ENCODE data around the gene FNDC11.

The FNDC11 gene

DNA sequence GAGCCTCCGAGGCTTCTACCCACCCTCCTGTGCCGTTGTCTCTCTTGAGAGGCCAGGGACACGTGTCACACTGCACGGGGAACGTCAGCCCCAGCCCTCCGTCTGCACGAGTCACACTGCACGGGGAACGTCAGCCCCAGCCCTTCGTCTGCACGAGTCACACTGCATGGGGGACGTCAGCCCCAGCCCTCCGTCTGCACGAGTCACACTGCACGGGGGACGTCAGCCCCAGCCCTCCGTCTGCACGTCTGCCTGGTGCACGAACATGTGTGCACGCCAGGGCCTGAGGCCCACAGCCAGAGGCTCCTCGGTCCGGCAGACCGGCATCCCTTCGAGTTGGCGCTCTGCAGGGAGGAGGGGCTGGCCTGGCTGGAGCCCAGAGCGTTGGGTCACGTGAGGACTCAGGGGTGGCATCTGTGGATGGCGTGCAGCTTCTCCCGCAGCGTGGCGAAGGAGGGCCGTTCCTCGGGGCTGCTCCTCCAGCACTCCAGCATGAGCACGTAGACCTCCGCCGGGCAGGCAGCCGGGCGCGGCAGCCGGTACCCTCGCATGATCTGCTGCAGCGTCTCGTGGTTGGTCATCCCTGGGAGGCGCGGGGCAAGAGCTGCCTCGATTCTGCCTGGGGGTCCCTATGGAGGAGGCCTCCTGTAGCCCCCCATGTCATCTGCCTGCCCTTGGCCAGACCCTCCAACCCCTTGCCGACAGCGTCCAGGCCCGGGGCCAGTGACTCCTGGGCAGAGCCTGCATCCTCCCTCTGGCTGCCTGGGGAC lies 13.4 kb upstream of the FNDC11 start:
- DNase-seq = peak in 1 of 14 donors; percentile 40

DNA sequence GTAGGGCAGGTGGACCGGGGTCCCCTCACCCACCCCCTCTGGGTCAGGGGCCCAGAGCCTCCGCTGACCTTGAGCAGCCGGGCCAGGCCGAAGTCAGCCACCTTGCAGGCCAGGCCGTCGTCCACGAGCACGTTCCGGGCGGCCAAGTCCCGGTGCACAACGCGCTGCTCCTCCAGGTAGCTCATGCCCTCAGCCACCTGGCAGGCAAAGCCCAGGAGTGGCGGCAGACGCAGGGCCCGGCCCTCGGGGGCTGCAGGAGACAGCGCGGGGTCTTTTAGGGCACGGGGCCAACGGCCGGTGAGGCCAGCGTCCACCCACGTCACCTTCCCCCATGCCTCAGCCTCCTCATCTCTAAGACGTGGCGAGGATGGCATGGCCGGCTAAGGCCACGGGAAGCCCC lies 12.6 kb upstream of the FNDC11 start:
- no peak for DNase-seq

DNA sequence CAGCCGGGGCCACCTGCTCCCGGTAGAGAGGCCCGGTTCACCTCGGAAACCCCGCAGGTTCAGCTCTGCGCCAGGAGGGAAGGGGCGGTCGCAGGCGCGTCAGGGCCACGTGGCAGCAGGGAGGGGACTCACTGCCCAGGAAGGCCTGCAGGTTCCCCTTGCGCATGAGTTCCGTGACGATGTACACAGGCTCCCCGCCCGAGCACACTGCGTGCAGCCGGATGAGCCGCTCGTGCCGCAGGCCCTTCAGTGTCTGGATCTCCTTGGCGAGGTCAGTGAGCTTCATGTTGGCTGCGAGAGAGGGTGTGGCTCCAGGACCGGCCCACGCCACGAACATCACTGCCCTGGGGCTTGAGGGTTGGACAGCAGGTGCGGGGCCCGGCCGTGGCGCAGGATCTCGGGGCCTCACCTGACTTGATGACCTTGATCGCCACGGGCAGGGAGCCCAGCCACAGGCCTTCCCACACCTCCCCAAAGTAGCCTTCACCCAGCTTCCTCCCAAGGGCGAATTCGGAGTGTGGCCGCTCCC lies 11.9 kb upstream of the FNDC11 start:
- DNase-seq = no peak

DNA sequence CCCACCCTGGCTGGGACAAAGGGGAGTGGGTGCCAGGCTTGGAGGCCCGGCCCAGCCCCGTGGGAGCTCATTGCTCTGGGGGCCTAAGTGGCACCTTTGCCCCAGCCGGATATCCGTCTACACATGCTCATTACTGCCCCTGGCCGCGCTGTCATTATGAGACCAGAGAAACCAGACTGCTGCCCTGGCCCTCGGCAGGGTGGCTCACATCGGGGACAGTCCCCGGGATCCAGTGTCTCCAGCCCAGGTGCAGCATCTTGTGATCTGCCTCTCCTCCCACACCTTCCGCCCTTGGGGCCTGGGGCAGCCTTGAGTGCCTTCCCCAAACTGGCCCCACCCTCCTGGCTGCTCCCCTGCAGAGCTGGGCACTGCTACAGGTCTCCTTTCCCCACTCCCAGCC lies 11.3 kb upstream of the FNDC11 start:
- DNase-seq = no peak

DNA sequence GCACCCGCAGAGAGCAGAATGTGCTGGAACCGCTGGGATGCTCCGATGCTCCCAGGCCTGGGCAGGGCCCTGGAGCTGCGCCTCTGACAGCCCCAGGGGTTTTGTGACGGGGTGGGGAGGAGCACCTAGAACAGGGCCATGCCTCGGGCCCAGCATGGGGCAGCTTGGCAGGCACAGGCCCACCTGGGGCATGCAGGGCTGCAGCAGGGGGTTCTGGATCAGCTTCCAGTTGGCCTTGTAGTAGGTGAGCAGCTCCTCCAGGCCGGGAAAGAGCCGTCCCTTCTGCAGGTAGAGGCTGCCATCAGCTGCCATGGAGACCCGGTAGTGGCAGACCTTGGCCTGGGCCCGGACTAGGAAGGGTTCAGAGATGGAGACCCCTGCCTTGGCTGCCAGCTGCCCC lies 10.8 kb upstream of the FNDC11 start:
- no peak for DNase-seq

- no peak for DNase-seq
Observed at GRCh38 chr20:63543733-63544132, 10.2 kb upstream of the FNDC11 start.

GRCh38 chr20:63544241-63544957 lies 9.6 kb upstream of the FNDC11 start:
- no peak for DNase-seq

DNA sequence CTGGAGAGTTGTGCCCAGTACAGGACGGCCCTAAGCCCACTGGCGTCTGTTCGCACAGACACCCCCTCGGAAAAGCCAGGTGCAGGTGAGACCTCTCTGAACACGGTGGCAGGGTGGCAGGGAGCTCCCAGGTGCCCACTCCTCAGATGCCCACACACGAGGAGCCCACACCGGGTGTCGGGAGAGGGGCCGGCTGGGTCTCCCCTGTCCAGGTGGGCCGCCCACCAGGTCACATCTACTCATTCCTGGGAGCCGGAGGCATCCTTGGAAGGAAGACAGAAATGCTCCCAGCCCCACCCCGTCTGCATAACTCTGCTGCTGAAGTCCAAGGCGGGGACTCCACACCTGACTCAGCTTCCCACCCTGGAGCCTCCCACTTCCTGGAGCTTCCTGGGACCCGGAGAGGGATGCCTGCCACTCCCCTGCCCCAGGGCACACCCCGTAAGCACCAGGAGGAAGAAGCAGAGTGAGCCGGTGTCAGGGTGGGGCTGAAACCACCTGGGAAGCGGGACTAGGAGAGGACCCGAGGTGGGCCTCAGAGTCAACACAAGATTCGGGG lies 8.9 kb upstream of the FNDC11 start:
- DNase-seq = no peak

- no peak for DNase-seq
Observed at GRCh38 chr20:63545814-63546213, 8.1 kb upstream of the FNDC11 start.

- DNase-seq = no peak
Observed at GRCh38 chr20:63546256-63546955, 7.6 kb upstream of the FNDC11 start.

GRCh38 chr20:63546956-63547724 lies 6.8 kb upstream of the FNDC11 start:
- DNase-seq = no peak

DNA sequence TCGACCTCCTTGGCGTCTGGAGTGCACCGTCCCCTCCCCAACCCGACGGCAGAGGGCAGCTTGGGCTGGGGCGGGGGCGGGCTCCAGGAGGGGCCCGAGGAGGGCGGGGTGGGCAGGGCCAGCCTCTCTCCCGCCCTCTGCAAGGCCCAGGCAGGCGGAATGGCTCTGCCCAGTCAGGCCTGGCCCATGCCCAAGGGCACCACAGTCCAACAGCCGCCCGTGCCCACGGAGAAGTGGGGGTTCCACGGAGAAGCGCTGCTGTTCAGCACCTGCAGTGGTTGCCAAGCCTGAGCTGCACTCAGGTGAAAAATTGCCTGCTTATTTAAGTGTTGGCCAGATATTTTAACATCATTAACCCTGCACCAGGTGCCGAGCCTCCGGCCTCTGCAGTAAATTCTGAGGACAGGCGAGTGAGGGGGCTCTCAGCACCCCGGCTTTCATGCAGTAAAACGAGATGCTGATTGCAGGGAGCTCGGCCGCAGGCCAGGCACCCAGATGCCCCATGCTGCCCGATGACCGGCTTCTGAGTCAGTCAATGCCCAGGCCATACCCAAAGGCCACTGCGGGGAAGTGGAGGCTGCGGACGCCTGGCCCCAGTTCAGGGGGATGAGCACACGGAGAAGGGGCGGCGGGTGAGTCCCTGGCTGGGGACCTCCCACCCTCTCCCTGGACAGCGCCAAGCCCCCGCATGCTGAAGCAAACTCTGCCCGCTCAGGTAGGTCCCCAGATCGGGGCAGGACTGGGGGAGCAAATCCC lies 6.1 kb upstream of the FNDC11 start, which contains the start of gene SRMS:
Gene SRMS, minus strand, starts transcription at position 25 of the 756 bp plus-strand sequence. CDS start 286 bp downstream, outside the sequence.
- DNase-seq = no peak

DNA sequence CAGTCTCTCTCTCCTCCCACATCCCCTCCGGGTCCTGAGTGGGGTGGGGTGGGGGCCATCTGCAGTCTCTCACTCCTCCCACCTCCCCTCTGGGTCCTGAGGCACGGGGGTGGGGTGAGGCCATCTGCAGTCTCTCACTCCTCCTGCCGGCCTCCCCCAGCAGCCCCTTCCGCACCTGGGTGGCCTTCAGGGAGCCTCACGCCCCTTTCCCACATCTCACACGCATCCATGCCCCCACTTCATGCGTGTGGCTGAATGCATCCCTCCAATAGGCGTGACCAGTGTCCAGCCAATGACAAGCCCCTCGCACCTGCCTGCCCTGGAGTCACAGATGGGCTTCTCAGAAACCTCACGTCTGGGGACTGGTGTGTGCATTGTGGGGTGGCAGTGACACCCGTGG lies 5.4 kb upstream of the FNDC11 start:
- DNase-seq = no peak

DNA sequence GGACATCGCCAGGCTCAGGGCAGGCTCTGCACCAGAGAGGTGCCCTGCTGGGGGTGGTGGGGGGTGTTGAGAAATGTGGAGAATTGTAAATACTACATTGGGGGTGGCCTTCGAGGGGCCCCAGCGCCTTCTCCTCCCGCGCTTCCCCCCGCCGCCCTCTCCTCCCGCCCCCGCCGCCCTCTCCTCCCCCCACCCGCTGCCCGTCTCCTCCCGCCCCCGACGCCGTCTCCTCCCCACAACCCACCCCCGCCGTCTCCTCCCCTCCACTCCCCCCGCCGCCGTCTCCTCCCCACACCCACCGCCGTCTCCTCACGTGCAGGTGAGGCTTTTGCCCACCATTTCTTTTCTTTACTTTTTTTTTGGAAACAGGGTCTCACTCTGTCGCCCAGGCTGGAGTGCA lies 4.9 kb upstream of the FNDC11 start:
- DNase-seq = no peak

- no peak for DNase-seq
Observed at GRCh38 chr20:63549679-63550282, 4.2 kb upstream of the FNDC11 start.

DNA sequence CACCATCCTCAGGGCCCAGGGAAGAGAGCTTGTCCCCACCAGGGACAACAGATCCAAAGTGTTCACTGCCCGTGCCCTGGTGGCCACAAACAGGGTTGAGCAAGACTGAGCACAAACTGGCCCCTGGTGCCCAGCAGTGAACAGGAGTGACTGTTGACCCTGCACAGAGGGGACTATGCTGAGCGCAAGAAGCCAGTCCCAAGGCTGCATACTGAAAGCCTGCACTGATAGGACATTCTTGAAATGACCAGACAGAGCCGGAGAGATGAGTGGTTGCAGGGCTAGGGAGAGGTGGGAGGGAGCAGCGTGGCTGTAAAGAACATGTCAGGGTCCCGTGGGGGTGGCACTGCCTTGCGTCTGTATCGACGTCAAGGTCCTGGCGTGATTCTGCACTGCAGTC lies 2.9 kb upstream of the FNDC11 start:
- DNase-seq = no peak

GRCh38 chr20:63552481-63553249 lies 1.3 kb upstream of the FNDC11 start:
- no peak for DNase-seq

DNA sequence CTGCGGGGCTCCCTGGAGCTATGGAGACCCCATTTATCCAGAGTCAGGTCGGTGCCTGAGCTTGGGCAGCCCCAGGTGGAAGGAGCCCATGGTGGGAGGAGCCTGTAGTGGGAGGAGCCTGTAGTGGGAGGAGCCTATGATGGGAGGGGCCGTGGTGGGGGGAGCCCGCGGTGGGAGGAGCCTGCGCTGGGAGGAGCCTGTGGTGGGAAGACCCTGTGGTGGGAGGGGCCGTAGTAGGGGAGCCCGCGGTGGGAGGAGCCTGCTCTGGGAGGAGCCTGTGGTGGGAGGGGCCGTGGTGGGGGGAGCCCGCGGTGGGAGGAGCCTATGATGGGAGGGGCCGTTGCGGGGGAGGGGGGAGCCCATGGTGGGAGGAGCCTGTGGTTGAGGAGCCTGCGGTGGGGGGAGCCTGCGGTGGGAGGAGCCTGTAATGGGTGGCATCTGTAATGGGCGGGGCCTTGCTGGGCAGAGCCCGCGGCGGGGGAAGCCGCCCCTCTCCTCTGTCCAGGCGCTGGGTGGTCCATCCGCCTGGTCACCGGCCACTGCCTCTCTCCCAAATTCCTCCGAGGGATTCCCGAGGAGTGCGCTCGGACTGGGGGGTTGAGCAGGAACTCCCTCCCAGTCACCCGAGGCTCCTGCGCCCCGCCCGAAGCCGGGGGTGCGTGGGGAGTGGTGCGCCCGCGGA lies 567 bp upstream of the FNDC11 start:
- DNase-seq = peak in 3 of 14 donors; percentile 11 to 25 (median 15)
